Measurements from ENCODE around the gene BOK. TPM values are rescaled to one million over a fixed set of nuclear protein-coding genes. Genes with fewer than 3 reads are reported as not detected.

Gene BOK
- total RNA-seq, 1 experiment from 2014 or later: 41.5 TPM

DNA sequence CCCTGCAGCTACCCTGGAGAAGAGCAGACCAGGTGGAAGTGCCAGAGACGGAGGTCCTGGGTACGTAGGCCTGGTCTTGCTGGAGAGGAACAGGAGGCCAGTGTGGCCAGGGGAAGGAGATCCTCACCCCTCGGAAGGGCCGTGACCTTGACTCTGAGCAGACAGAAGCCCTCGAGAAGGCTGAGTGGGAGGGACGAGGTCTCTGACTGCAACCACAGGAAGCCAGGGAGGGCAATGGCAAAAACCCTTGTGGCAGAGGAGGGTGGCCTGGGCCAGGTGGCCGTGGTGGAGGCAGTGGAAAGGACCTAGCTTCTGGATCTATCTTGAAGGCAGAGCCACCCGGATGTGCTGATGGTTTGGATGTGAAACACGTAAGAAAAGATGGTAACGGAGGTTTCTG lies 50.3 kb downstream of the BOK start:
- H3K4me3 ChIP-seq (replicated peaks in 1 of 2; ENCODE audit: low read depth in 1 of 2, low read length in 2 of 2): no peak overlapping the region

More for the DNA sequence above, 50.3 kb downstream of the BOK start:
- Histone ChIP-seq H3K9ac (ENCODE audit: low read length) (no peak overlapping the region), H3K36me3 (ENCODE audit: control insufficient read depth in 1 of 2, insufficient read depth in 2 of 2, low read length in 2 of 2) (peaks cover 3 to 11% of the 10 kb centered on the region in 2 experiments; a peak in 2 of 4 replicates), H4K20me1 (ENCODE audit: insufficient read depth) (no peaks in the 10 kb centered on the region), H3K27me3 (ENCODE audit: insufficient read depth, low read length) (no peaks in the 10 kb centered on the region), H3K27ac (ENCODE audit: low read depth, low read length) (no peak overlapping the region; the same call in 1 of the 2 replicates), H2AFZ (ENCODE audit: low read depth, low read length, poor library complexity, severe bottlenecking) (no peak overlapping the region), H3K9me2 (ENCODE audit: insufficient read depth) (no peaks in the 10 kb centered on the region), H3K4me2 (ENCODE audit: low read length) (no peak overlapping the region), H3K9me3 (ENCODE audit: control insufficient read depth in 1 of 2, insufficient read depth in 1 of 2, low read depth in 1 of 2, low read length in 2 of 2) (no peaks in the 10 kb centered on the region), H3K4me1 (ENCODE audit: control insufficient read depth in 1 of 2, insufficient read depth in 2 of 2, low read length in 2 of 2) (peaks cover 0 to 3% of the 10 kb centered on the region in 2 experiments; a peak in 1 of 4 replicates), H3K79me2 (ENCODE audit: insufficient read depth, low read length) (peaks cover 49% of the 10 kb centered on the region)
- ATAC-seq (no peak), DNase-seq (ENCODE audit: low read depth, low spot score) (no peak)
- ChIA-PET CTCF (no interaction called here), RAD21 (ENCODE audit: low non-redundant PET in 1 of 2, low total read pairs in 2 of 2, uncharacterized antibody in 2 of 2, unreplicated experiment in 2 of 2) (no interaction called here), POLR2A (no interaction called here)
- TF ChIP-seq SP1 (IDR thresholded peaks at IDR 0.05; ENCODE audit: low read depth): no peak
- TF ChIP-seq JUND (IDR thresholded peaks at IDR 0.05): no peak
- TF ChIP-seq YY1 (IDR thresholded peaks at IDR 0.05; ENCODE audit: extremely low read depth, insufficient replicate concordance, low read depth, low read length): no peak
- TF ChIP-seq, protein P1, sequence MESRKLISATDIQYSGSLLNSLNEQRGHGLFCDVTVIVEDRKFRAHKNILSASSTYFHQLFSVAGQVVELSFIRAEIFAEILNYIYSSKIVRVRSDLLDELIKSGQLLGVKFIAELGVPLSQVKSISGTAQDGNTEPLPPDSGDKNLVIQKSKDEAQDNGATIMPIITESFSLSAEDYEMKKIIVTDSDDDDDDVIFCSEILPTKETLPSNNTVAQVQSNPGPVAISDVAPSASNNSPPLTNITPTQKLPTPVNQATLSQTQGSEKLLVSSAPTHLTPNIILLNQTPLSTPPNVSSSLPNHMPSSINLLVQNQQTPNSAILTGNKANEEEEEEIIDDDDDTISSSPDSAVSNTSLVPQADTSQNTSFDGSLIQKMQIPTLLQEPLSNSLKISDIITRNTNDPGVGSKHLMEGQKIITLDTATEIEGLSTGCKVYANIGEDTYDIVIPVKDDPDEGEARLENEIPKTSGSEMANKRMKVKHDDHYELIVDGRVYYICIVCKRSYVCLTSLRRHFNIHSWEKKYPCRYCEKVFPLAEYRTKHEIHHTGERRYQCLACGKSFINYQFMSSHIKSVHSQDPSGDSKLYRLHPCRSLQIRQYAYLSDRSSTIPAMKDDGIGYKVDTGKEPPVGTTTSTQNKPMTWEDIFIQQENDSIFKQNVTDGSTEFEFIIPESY (IDR thresholded peaks at IDR 0.05; ENCODE audit: extremely low read depth, insufficient replicate concordance, low read length): no peak
- TF ChIP-seq, protein P2, sequence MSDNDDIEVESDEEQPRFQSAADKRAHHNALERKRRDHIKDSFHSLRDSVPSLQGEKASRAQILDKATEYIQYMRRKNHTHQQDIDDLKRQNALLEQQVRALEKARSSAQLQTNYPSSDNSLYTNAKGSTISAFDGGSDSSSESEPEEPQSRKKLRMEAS (IDR thresholded peaks at IDR 0.05): no peak
- TF ChIP-seq, protein P3, sequence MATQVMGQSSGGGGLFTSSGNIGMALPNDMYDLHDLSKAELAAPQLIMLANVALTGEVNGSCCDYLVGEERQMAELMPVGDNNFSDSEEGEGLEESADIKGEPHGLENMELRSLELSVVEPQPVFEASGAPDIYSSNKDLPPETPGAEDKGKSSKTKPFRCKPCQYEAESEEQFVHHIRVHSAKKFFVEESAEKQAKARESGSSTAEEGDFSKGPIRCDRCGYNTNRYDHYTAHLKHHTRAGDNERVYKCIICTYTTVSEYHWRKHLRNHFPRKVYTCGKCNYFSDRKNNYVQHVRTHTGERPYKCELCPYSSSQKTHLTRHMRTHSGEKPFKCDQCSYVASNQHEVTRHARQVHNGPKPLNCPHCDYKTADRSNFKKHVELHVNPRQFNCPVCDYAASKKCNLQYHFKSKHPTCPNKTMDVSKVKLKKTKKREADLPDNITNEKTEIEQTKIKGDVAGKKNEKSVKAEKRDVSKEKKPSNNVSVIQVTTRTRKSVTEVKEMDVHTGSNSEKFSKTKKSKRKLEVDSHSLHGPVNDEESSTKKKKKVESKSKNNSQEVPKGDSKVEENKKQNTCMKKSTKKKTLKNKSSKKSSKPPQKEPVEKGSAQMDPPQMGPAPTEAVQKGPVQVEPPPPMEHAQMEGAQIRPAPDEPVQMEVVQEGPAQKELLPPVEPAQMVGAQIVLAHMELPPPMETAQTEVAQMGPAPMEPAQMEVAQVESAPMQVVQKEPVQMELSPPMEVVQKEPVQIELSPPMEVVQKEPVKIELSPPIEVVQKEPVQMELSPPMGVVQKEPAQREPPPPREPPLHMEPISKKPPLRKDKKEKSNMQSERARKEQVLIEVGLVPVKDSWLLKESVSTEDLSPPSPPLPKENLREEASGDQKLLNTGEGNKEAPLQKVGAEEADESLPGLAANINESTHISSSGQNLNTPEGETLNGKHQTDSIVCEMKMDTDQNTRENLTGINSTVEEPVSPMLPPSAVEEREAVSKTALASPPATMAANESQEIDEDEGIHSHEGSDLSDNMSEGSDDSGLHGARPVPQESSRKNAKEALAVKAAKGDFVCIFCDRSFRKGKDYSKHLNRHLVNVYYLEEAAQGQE (IDR thresholded peaks at IDR 0.05; ENCODE audit: low read depth): no peak
- TF ChIP-seq POLR2AphosphoS5 (IDR thresholded peaks at IDR 0.05; ENCODE audit: low read depth, low read length): no peak
- intact Hi-C loops (cut with micrococcal nuclease): no loop called here
- no TSS peak for BruUV-seq (replicated peaks)

All from HCT116 (cell line).